Mesothelial cell of epicardium (in vitro differentiated cells): Measurements from ENCODE around the gene RBM15. TPM values are rescaled to one million over a fixed set of nuclear protein-coding genes. Genes with fewer than 3 reads are reported as not detected.

Experiments used
- DNase-seq, 2 experiments: peaks; one replicate each; pipeline ENCODE4 v3.0.0; 2021; ENCODE audit warnings: low spot score in 2 of 2; ENCODE audit not compliant: unreplicated experiment in 2 of 2
- H3K27ac Mint-ChIP-seq: 2 replicates; pipeline ENCODE4 v1.8.0; 2021; ENCODE audit warnings: mixed read lengths
- H3K27me3 Mint-ChIP-seq: 2 replicates; pipeline ENCODE4 v1.8.0; 2021; ENCODE audit warnings: low read depth, mixed read lengths
- H3K36me3 Mint-ChIP-seq: 2 replicates; pipeline ENCODE4 v1.8.0; 2021; ENCODE audit warnings: mixed read lengths
- H3K4me1 Mint-ChIP-seq: 2 replicates; pipeline ENCODE4 v1.8.0; 2021; ENCODE audit warnings: mixed read lengths
- H3K4me3 Mint-ChIP-seq: 2 replicates; pipeline ENCODE4 v1.8.0; 2021; ENCODE audit warnings: mild to moderate bottlenecking, moderate library complexity, mixed read lengths
- H3K9me3 Mint-ChIP-seq: 2 replicates; pipeline ENCODE4 v1.8.0; 2021; ENCODE audit warnings: mixed read lengths
- total RNA-seq: library from RNA; stranded (reverse); gene quantifications from 3 replicates; pipeline ENCODE4 v1.2.1, GENCODE V29; 2021
- TF ChIP-seq, protein P1 (sequence below): fragments of 200-600 bp; sonication (generic); IDR thresholded peaks from one replicate; pipeline ENCODE4 v1.5.0; 2021; ENCODE audit warnings: antibody characterized with exemption; ENCODE audit not compliant: unreplicated experiment

Gene RBM15
- total RNA-seq, 1 donor from 2014 or later, result 41.0 TPM

DNA sequence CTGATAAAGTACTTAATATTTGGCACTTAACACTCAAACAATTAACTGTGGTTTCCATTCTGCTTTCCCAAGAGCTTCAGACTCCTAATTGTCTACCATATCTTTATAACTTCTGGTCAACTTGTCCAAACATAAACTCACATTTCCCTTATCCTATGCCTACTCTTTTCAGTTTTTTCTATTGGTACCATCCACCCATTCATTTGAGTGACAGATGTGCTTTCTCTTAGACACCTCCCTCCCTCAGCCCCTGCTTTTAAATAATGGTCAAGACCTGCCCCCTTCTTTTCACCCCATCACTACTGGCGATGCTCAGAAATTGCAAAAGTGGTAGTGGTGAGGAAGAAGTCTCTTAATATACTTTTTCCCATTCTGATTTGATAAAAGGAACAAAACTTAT is 46.2 kb downstream of the RBM15 start:
- DNase-seq, result no peak

DNA sequence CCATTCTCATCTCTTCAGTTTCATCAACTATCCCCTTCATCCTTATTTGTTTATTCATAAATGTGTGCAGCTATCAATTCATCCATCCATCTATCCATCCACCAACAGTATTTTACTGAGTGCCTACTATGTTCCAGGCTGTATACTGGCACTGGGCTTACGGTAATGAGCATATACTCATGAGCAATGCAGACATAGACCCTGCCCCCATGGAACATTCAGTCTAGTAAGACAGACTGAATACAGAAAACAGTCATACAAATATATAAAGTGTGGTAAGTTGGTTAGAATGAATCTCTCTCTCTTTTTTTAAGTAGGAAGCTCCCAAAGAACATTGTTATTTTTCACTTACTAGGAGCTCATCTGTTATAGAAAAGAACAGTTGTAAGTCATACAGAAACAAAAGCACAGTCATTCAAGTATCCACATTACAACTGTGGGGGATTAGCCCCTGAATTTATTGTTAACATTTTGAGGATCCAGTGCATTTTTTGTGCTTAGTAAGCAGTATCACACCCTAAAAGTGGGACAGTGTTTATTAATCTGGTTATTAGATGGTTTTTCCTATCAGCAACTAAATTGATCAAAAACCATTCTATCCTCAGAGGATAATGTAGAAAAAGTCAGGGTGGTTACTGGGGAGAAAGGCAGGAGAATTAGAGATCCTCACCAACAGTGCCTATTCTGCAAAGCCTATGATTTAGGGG is 48.0 kb downstream of the RBM15 start:
- Mint-ChIP-seq H3K9me3 (no peaks in the 10 kb centered on the region), H3K27ac (no peak overlapping the region), H3K36me3 (peaks cover 5% of the 10 kb centered on the region), H3K27me3 (no peaks in the 10 kb centered on the region), H3K4me3 (no peak overlapping the region), H3K4me1 (peaks cover 40% of the 10 kb centered on the region)
- TF ChIP-seq, protein P1, sequence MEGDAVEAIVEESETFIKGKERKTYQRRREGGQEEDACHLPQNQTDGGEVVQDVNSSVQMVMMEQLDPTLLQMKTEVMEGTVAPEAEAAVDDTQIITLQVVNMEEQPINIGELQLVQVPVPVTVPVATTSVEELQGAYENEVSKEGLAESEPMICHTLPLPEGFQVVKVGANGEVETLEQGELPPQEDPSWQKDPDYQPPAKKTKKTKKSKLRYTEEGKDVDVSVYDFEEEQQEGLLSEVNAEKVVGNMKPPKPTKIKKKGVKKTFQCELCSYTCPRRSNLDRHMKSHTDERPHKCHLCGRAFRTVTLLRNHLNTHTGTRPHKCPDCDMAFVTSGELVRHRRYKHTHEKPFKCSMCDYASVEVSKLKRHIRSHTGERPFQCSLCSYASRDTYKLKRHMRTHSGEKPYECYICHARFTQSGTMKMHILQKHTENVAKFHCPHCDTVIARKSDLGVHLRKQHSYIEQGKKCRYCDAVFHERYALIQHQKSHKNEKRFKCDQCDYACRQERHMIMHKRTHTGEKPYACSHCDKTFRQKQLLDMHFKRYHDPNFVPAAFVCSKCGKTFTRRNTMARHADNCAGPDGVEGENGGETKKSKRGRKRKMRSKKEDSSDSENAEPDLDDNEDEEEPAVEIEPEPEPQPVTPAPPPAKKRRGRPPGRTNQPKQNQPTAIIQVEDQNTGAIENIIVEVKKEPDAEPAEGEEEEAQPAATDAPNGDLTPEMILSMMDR, result no peak
- DNase-seq, result no peak

More for the DNA sequence above, 46.2 kb downstream of the RBM15 start:
- Mint-ChIP-seq H3K27me3 (no peaks in the 10 kb centered on the region), H3K9me3 (no peaks in the 10 kb centered on the region), H3K36me3 (peaks cover 17% of the 10 kb centered on the region), H3K4me3 (no peak overlapping the region), H3K27ac (no peak overlapping the region), H3K4me1 (peaks cover 25% of the 10 kb centered on the region)
- TF ChIP-seq, protein P1, result no peak

DNA sequence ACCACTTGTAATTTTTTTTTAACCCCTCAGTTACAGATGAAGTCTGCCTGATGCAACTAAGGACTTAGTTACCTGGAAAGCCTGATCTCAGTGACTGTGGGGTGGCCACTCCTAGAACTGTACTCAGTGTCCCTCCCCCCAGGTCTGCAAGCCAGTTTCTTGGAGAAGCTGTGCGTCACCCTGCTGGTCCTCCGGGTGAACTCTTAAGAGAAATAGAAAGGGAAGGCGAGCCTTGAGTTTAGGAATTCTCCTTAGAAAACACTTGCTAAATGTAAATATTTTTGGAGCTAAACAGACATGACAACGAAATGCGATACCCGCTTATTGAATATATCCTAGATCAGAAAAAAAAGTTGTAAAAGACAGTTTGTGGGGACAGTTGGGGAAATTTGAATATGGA is 50.9 kb downstream of the RBM15 start:
- Mint-ChIP-seq H3K4me3 (peak overlapping the region; percentile 56), H3K27me3 (no peaks in the 10 kb centered on the region), H3K4me1 (peaks cover 35% of the 10 kb centered on the region), H3K9me3 (no peaks in the 10 kb centered on the region), H3K27ac (peak overlapping the region; percentile 94), H3K36me3 (peaks cover 15% of the 10 kb centered on the region)
- TF ChIP-seq, protein P1, result no peak
- no peak for DNase-seq

DNA sequence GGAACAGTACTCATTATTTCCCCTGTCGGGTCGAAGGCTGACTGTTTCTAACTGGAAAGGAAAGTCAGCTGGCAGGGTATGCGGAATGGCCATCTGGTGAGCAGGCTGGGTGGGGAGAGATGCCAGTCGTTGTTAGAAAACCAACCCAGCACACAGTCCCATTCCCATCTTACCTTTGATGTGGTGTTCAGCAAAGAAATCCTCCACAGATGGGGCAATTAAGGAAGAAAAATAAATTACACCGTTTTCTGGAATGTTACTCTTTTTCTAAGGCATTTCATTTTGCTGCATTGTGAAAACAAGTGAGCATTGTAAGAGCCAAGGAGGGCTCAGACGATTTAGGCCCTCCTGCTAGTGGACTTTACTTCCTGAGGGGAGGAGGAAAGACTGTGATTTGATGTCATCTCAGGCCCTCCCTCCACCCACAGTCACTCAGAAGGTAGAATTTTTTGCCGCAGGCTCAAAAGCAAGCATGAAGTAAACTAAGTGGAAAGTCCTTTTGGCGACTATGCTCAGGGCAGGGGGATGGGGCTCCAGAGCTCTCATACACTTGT is 51.6 kb downstream of the RBM15 start, which contains the start of gene SLC16A4:
SLC16A4 (minus strand) TSS at position 335 of the 554 bp plus-strand sequence. CDS start 1,703 bp downstream, outside the sequence.
- Mint-ChIP-seq H3K27me3 (no peaks in the 10 kb centered on the region), H3K4me1 (peaks cover 35% of the 10 kb centered on the region), H3K9me3 (no peaks in the 10 kb centered on the region), H3K4me3 (peak within 1 kb of the TSS; percentile 56), H3K36me3 (peaks cover 15% of the 10 kb centered on the region), H3K27ac (peak within 1 kb of the TSS; percentile 94)
- TF ChIP-seq, protein P1, result no peak
- no peak for DNase-seq

DNA sequence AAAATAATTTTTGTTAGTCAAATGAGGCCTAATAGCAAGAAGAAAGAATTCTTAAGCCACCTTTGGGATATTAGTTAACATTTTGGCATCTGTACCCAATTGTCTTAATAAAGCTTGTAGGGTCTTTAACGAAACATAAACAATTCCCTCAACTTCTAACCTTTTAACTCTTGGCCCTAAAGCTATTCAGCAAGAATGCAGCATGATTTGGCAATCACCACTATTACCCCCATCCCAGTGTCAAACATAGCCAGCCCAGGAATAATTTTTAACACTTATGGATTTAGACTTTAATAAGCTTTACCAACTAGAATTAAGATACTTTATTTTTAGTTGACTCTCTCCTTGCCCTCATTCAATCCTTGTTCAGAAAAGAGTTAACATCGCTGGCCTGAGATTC is 54.1 kb downstream of the RBM15 start:
- H3K4me3 Mint-ChIP-seq, result no peak overlapping the region
- DNase-seq, result no peak
- no peaks in the 10 kb centered on the region for H3K9me3 Mint-ChIP-seq
- peak overlapping the region; percentile 47 for H3K27ac Mint-ChIP-seq
- no peaks in the 10 kb centered on the region for H3K27me3 Mint-ChIP-seq
- peaks cover 13% of the 10 kb centered on the region for H3K36me3 Mint-ChIP-seq
- TF ChIP-seq, protein P1, result no peak
- H3K4me1 Mint-ChIP-seq, result peaks cover 35% of the 10 kb centered on the region
